HepG2 (cell line): ENCODE data around the gene PNLIPRP2. TPM values are rescaled to one million over a fixed set of nuclear protein-coding genes. Genes with fewer than 3 reads are reported as not detected.

Experiments used
- AHDC1 ChIP-seq: sonication (generic); formaldehyde crosslinking; IDR thresholded peaks from 2 replicates; pipeline ENCODE4 v1.5.1; 2020; ENCODE audit warnings: mild to moderate bottlenecking, missing genetic modification reagents, borderline replicate concordance
- ATF4 ChIP-seq, 2 experiments: fragments of 450-650 bp in 1 of 2; sonication (generic) in 1 of 2; formaldehyde crosslinking; IDR thresholded peaks; 2 replicates each; pipeline versions ENCODE4 v1.5.0 to v1.8.0; 2020 to 2022; ENCODE audit warnings: mild to moderate bottlenecking in 1 of 2, missing genetic modification reagents in 1 of 2
- CCAR2 ChIP-seq: fragments of 200-400 bp; formaldehyde crosslinking; optimal IDR thresholded peaks from 2 replicates; pipeline ENCODE3; 2018; ENCODE audit warnings: low read depth, mild to moderate bottlenecking, low read length, moderate library complexity
- CSRNP2 ChIP-seq: sonication (generic); formaldehyde crosslinking; conservative IDR thresholded peaks from 2 replicates; pipeline ENCODE4 v1.8.0; 2022; ENCODE audit warnings: low read depth, missing genetic modification reagents
- EP300 ChIP-seq, 3 experiments: sonication (generic) in 1 of 3; formaldehyde crosslinking in 1 of 3; IDR thresholded peaks; 2 replicates each; pipeline versions ENCODE4 v1.5.1 to v1.6.1; 2011 to 2020; ENCODE audit warnings: low read depth in 2 of 3, low read length in 2 of 3, borderline replicate concordance in 1 of 3, improper control_type of control experiment in 1 of 3, mild to moderate bottlenecking in 1 of 3, missing genetic modification reagents in 1 of 3, moderate library complexity in 1 of 3
- ETV5 ChIP-seq: IDR thresholded peaks from 2 replicates; pipeline ENCODE4 v1.6.1; 2018; ENCODE audit warnings: missing biosample characterization, missing genetic modification reagents, inconsistent platforms, borderline replicate concordance
- FOXO1 ChIP-seq: sonication (generic); formaldehyde crosslinking; IDR thresholded peaks from 2 replicates; pipeline ENCODE4 v1.4.0; 2020; ENCODE audit warnings: missing genetic modification reagents
- GATAD2A ChIP-seq: IDR thresholded peaks from 2 replicates; pipeline ENCODE4 v1.6.1; 2016
- HOXA9 ChIP-seq: sonication (generic); formaldehyde crosslinking; IDR thresholded peaks from 2 replicates; pipeline ENCODE4 v1.8.1; 2022; ENCODE audit warnings: missing genetic modification reagents, mild to moderate bottlenecking, moderate library complexity, borderline replicate concordance
- KAT8 ChIP-seq: IDR thresholded peaks from 2 replicates; pipeline ENCODE4 v1.6.1; 2016; ENCODE audit warnings: missing genetic modification reagents, missing compliant biosample characterization
- NFATC3 ChIP-seq: sonication (generic); formaldehyde crosslinking; IDR thresholded peaks from 2 replicates; pipeline ENCODE4 v1.5.1; 2020; ENCODE audit warnings: mild to moderate bottlenecking, missing genetic modification reagents
- NONO ChIP-seq, 2 experiments: fragments of 450-650 bp in 1 of 2; sonication (generic) in 1 of 2; formaldehyde crosslinking in 1 of 2; IDR thresholded peaks in 1 of 2; conservative IDR thresholded peaks in 1 of 2; 2 replicates each; pipeline versions ENCODE4 v1.6.1 to v1.8.0; 2017 to 2022; ENCODE audit warnings: mild to moderate bottlenecking in 1 of 2, missing genetic modification reagents in 1 of 2, moderate library complexity in 1 of 2
- NR2C2 ChIP-seq: sonication (generic); formaldehyde crosslinking; IDR thresholded peaks from 2 replicates; pipeline ENCODE4 v1.4.0; 2020; ENCODE audit warnings: missing genetic modification reagents, mild to moderate bottlenecking, moderate library complexity, borderline replicate concordance
- PPARG ChIP-seq: conservative IDR thresholded peaks from 2 replicates; pipeline ENCODE4 v1.6.1; 2016; ENCODE audit warnings: missing biosample characterization, missing genetic modification reagents
- ZNF180 ChIP-seq: sonication (generic); formaldehyde crosslinking; IDR thresholded peaks from 2 replicates; pipeline ENCODE4 v1.4.0; 2020; ENCODE audit warnings: low read depth, missing genetic modification reagents, borderline replicate concordance
- ZNF296 ChIP-seq: sonication (generic); formaldehyde crosslinking; conservative IDR thresholded peaks from 2 replicates; pipeline ENCODE4 v1.5.0; 2020; ENCODE audit warnings: mild to moderate bottlenecking, missing genetic modification reagents
- ZNF576 ChIP-seq: sonication (generic); formaldehyde crosslinking; IDR thresholded peaks from 2 replicates; pipeline ENCODE4 v1.4.0; 2020; ENCODE audit warnings: mild to moderate bottlenecking, missing genetic modification reagents
- ZNF629 ChIP-seq: sonication (generic); formaldehyde crosslinking; conservative IDR thresholded peaks from 2 replicates; pipeline ENCODE4 v1.5.0; 2020; ENCODE audit warnings: missing genetic modification reagents
- ZNF747 ChIP-seq: sonication (generic); formaldehyde crosslinking; IDR thresholded peaks from 2 replicates; pipeline ENCODE4 v1.8.1; 2023; ENCODE audit warnings: missing genetic modification reagents, mild to moderate bottlenecking, borderline replicate concordance
- polyA plus RNA-seq, 8 experiments: library from polyadenylated mRNA; depleted of rRNA in 3 of 8; stranded (reverse) in 7 of 8; unstranded in 1 of 8; fragments of >200 nt; fragmentation: Illumina TruSeq in 4 of 8; extraction: Trizol in 4 of 8; gene quantifications; 2 replicates each; pipeline versions ENCODE4 v1.2.1 to v1.2.3, GENCODE V29; 2011 to 2016; ENCODE audit warnings: low read depth in 4 of 8, missing spikeins in 1 of 8, mixed read lengths in 1 of 8; ENCODE audit not compliant: insufficient read depth in 1 of 8
- total RNA-seq, 5 experiments: library from RNA; depleted of rRNA; stranded (reverse); fragments of >200 nt; fragmentation: Illumina TruSeq; extraction: Trizol; gene quantifications; 2 replicates each; pipeline ENCODE4 v1.2.3, GENCODE V29; 2016; ENCODE audit warnings: low read depth in 1 of 5

PNLIPRP2 gene
- total and polyA plus RNA-seq, 2 of the 13 experiments (the other 11 are each of a cell fraction or from before 2014, with no cell fraction given) = 0.21 to 0.97 TPM

GRCh38 chr10:116665541-116666125 lies 44.9 kb downstream of the PNLIPRP2 start (continued):
- TF ChIP-seq CCAR2 (no peak), ZNF747 (CRISPR knock-in tag) (no peak), AHDC1 (CRISPR knock-in tag) (peak; percentile 30; the same call in 1 of the 2 replicates), KAT8 (no peak), ATF4 (CRISPR knock-in tag; IDR thresholded peaks at IDR 0.05) (no peak), ETV5 (no peak), CSRNP2 (CRISPR knock-in tag) (no peak), EP300 (IDR thresholded peaks at IDR 0.05; ENCODE audit: low read depth in 2 of 2, low read length in 2 of 2) (peak in 1 of 2 experiments; percentile 45; a peak in 1 of 4 replicates), EP300 (CRISPR knock-in tag; IDR thresholded peaks at IDR 0.05; ENCODE audit: borderline replicate concordance) (no peak), FOXO1 (CRISPR knock-in tag) (peak; percentile 55; the same call in 1 of the 2 replicates), NFATC3 (no peak), GATAD2A (CRISPR knock-in tag) (peak; percentile 82), ZNF296 (no peak), HOXA9 (CRISPR knock-in tag) (no peak), PPARG (CRISPR knock-in tag) (no peak), NR2C2 (CRISPR knock-in tag) (no peak), ZNF180 (CRISPR knock-in tag) (no peak), ZNF629 (CRISPR knock-in tag) (no peak), ZNF576 (CRISPR knock-in tag) (no peak), NONO (IDR thresholded peaks at IDR 0.05) (no peak), NONO (CRISPR knock-in tag; conservative IDR thresholded peaks at IDR 0.05) (no peak)
